ENCODE measurements around the gene ERLIN1. TPM values are rescaled to one million over a fixed set of nuclear protein-coding genes. Genes with fewer than 3 reads are reported as not detected.

ERLIN1 gene
- total RNA-seq, 1 experiment from 2014 or later: 33.0 TPM

GRCh38 chr10:100120550-100120949 is 65.3 kb downstream of the ERLIN1 start:
- no peak overlapping the region for H4K8ac ChIP-seq (replicated peaks; ENCODE audit: insufficient read length, low read depth, low read length)
- no peaks in the 10 kb centered on the region for H3K27me3 ChIP-seq (ENCODE audit: insufficient read depth, low read length)
- H2BK15ac ChIP-seq (ENCODE audit: low read depth, low read length): no peak overlapping the region
- H3K23ac ChIP-seq (ENCODE audit: insufficient read length, low read depth, low read length): no peak overlapping the region
- H4K20me1 ChIP-seq (ENCODE audit: control insufficient read depth, insufficient read depth, insufficient read length): no peaks in the 10 kb centered on the region
- H3K9ac ChIP-seq (ENCODE audit: extremely low read depth, insufficient read length, low read length): no peak overlapping the region
- no peak overlapping the region for H3K18ac ChIP-seq (ENCODE audit: insufficient read length, low read depth, low read length)
- no peak overlapping the region for H3T11ph ChIP-seq (ENCODE audit: low read length)
- WGBS (ENCODE audit: extremely low coverage, insufficient read length, low lambda C conversion rate): no CpG with 5 or more reads among the region's 2 CpGs
- no peaks in the 10 kb centered on the region for H3K9me3 ChIP-seq (ENCODE audit: control insufficient read depth, low read depth, low read length)
- no peak overlapping the region for H3K14ac ChIP-seq (ENCODE audit: insufficient read depth, low read length)
- H2BK12ac ChIP-seq (ENCODE audit: insufficient read length, low read depth, low read length): no peak overlapping the region
- TF ChIP-seq CTCF (conservative IDR thresholded peaks at IDR 0.05): no peak
- Mint-ChIP-seq H3K27me3 (ENCODE audit: low read depth) (no peaks in the 10 kb centered on the region), H3K9me3 (no peaks in the 10 kb centered on the region), H3K27ac (no peak overlapping the region), H3K36me3 (ENCODE audit: insufficient read depth in 1 of 3, low read depth in 3 of 3) (no peaks in the 10 kb centered on the region), H3K4me1 (no peaks in the 10 kb centered on the region), H3K4me3 (no peak overlapping the region)
- no peak overlapping the region for H2AFZ ChIP-seq (ENCODE audit: low read length)
- H2BK5ac ChIP-seq (ENCODE audit: insufficient read length, low read length): no peak overlapping the region
- H3K4me1 ChIP-seq (ENCODE audit: insufficient read depth, low read length): no peaks in the 10 kb centered on the region
- H3K56ac ChIP-seq (ENCODE audit: insufficient read length, low read depth, low read length): no peak overlapping the region
- H3K23me2 ChIP-seq (ENCODE audit: insufficient read length, low read depth, low read length, poor library complexity, severe bottlenecking): no peaks in the 10 kb centered on the region
- H2AK5ac ChIP-seq (ENCODE audit: insufficient read length, low read length): no peak overlapping the region
- no peak overlapping the region for H2BK120ac ChIP-seq (ENCODE audit: low read depth, low read length, poor library complexity, severe bottlenecking)
- no peak overlapping the region for H3K4me2 ChIP-seq (ENCODE audit: insufficient read depth, insufficient read length, low read length)
- no peaks in the 10 kb centered on the region for H3K79me2 ChIP-seq (ENCODE audit: insufficient read depth, low read length)
- no peak overlapping the region for H3K4ac ChIP-seq (ENCODE audit: low read depth, low read length)
- DNase-seq: no peak
- no peak overlapping the region for H4K91ac ChIP-seq (ENCODE audit: insufficient read length, low read depth, low read length)
- no peaks in the 10 kb centered on the region for H3K79me1 ChIP-seq (ENCODE audit: insufficient read depth, low read depth, low read length, poor library complexity, severe bottlenecking)
- H3K27ac ChIP-seq (ENCODE audit: insufficient read length, low read depth, low read length): no peak overlapping the region
- H2BK20ac ChIP-seq (ENCODE audit: low read depth, low read length, poor library complexity, severe bottlenecking): no peak overlapping the region
- H4K5ac ChIP-seq (ENCODE audit: insufficient read length, low read depth, low read length): no peak overlapping the region
